ENCODE results near the gene ANO10.

DNA sequence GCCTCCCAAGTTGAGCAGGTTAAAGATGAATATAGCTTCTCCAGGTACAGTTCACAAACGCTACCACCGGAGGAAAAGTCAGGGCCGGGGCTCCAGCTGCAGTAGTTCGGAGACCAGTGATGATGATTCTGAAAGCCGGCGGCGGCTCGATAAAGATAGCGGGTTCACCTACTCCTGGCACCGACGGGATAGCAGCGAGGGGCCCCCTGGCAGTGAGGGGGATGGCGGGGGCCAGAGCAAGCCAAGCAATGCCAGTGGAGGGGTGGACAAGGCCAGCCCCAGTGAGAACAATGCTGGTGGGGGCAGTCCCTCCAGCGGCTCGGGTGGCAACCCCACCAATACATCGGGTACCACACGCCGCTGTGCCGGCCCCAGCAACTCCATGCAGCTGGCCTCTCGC, 274.0 kb downstream of the ANO10 start:
- TF ChIP-seq, protein P1, sequence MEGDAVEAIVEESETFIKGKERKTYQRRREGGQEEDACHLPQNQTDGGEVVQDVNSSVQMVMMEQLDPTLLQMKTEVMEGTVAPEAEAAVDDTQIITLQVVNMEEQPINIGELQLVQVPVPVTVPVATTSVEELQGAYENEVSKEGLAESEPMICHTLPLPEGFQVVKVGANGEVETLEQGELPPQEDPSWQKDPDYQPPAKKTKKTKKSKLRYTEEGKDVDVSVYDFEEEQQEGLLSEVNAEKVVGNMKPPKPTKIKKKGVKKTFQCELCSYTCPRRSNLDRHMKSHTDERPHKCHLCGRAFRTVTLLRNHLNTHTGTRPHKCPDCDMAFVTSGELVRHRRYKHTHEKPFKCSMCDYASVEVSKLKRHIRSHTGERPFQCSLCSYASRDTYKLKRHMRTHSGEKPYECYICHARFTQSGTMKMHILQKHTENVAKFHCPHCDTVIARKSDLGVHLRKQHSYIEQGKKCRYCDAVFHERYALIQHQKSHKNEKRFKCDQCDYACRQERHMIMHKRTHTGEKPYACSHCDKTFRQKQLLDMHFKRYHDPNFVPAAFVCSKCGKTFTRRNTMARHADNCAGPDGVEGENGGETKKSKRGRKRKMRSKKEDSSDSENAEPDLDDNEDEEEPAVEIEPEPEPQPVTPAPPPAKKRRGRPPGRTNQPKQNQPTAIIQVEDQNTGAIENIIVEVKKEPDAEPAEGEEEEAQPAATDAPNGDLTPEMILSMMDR (IDR thresholded peaks at IDR 0.05; ENCODE audit: borderline replicate concordance, extremely low read depth, low read length, poor library complexity, severe bottlenecking): no peak
- TF ChIP-seq EZH2 (IDR thresholded peaks at IDR 0.05; ENCODE audit: borderline replicate concordance, low read depth, low read length, severe bottlenecking): no peak

Measured in DND-41 (cell line).